A549 (cell line): ENCODE data around the gene HOXD9. TPM values are rescaled to one million over a fixed set of nuclear protein-coding genes. Genes with fewer than 3 reads are reported as not detected.

Experiments
- ATAC-seq, 2 experiments: fragments of 200-7000 bp in 1 of 2; fragments of >200 bp in 1 of 2; cut with Nextera tagmentation in 1 of 2; cut with Tn5 transposase in 1 of 2; 3 replicates each; pipeline versions ENCODE4 v1.8.0 to v1.9.1; 2018 to 2020; ENCODE audit warnings: mild to moderate bottlenecking in 1 of 2, moderate library complexity in 1 of 2
- CTCF ChIA-PET: fragments of 300-600 bp; sonication (Branson Sonifier 250); formaldehyde crosslinking; extraction: SDS; loops from one replicate; lab custom pipeline; 2021; ENCODE audit warnings: antibody characterized with exemption, inconsistent platforms; lab: Yijun Ruan, JAX
- POLR2A ChIA-PET: fragments of 350-600 bp; formaldehyde crosslinking; extraction: SDS; loops from one replicate; lab custom pipeline; 2021; ENCODE audit warnings: antibody characterized with exemption, inconsistent platforms; lab: Yijun Ruan, JAX
- DNase-seq, 2 experiments: peaks; one replicate each; pipeline versions ENCODE4 v3.0.0 to v3.0.0-alpha.2; 2011 to 2016; ENCODE audit warnings: low read depth in 1 of 2, low spot score in 1 of 2
- FAIRE-seq: peaks from 2 replicates; lab custom pipeline; 2011; peaks lifted over from hg19 to GRCh38; lab: Jason Lieb, UNC
- H3K27ac ChIP-seq, 2 experiments: fragments of >200 bp; sonication (Bioruptor Twin); formaldehyde crosslinking; 3 replicates each; pipeline ENCODE4 v1.5.1; 2016 to 2017
- H3K4me1 ChIP-seq: fragments of >200 bp; sonication (Bioruptor Twin); formaldehyde crosslinking; 3 replicates; pipeline ENCODE4 v1.6.1; 2016
- H3K4me2 ChIP-seq: fragments of >200 bp; sonication (Bioruptor Twin); formaldehyde crosslinking; 3 replicates; pipeline ENCODE4 v1.6.1; 2016
- H3K4me3 ChIP-seq: fragments of >200 bp; sonication (Bioruptor Twin); formaldehyde crosslinking; 3 replicates; pipeline ENCODE4 v1.5.1; 2016
- H3K9me3 ChIP-seq: fragments of >200 bp; sonication (Bioruptor Twin); formaldehyde crosslinking; 3 replicates; pipeline ENCODE4 v1.6.1; 2016
- BHLHE40 ChIP-seq: IDR thresholded peaks from 2 replicates; pipeline ENCODE4 v1.6.1; 2012; ENCODE audit warnings: low read depth, low read length, inconsistent platforms
- CBX2 ChIP-seq: fragments of 200-600 bp; sonication (generic); IDR thresholded peaks from 2 replicates; pipeline ENCODE4 v1.6.1; 2016; ENCODE audit warnings: low read depth, mild to moderate bottlenecking, borderline replicate concordance
- CBX8 ChIP-seq: fragments of 200-600 bp; sonication (generic); IDR thresholded peaks from 2 replicates; pipeline ENCODE4 v1.6.1; 2016
- CHD2 ChIP-seq: fragments of 150-350 bp; IDR thresholded peaks from 2 replicates; pipeline ENCODE4 v1.6.1; 2014; ENCODE audit warnings: low read length; ENCODE audit not compliant: partially characterized antibody
- CHD4 ChIP-seq: fragments of 200-600 bp; sonication (generic); IDR thresholded peaks from 2 replicates; pipeline ENCODE4 v1.6.1; 2016; ENCODE audit warnings: antibody characterized with exemption, mild to moderate bottlenecking, borderline replicate concordance
- EHMT2 ChIP-seq: fragments of 200-600 bp; sonication (generic); IDR thresholded peaks from 2 replicates; pipeline ENCODE4 v1.6.1; 2016; ENCODE audit warnings: antibody characterized with exemption, low read depth, mild to moderate bottlenecking, moderate library complexity
- EP300 ChIP-seq, 2 experiments: fragments of >200 bp; sonication (Bioruptor Twin); formaldehyde crosslinking; IDR thresholded peaks; 2 replicates in 1 of 2; 3 replicates in 1 of 2; pipeline ENCODE4 v1.6.1; 2016 to 2017
- ESRRA ChIP-seq: fragments of 150-350 bp; IDR thresholded peaks from 2 replicates; pipeline ENCODE4 v1.6.1; 2014; ENCODE audit warnings: mild to moderate bottlenecking, low read length, borderline replicate concordance
- FOSB ChIP-seq: fragments of 250-450 bp; sonication (Bioruptor Pico); IDR thresholded peaks from 2 replicates; pipeline ENCODE4 v1.5.0; 2020; ENCODE audit warnings: mild to moderate bottlenecking, moderate library complexity
- HDAC2 ChIP-seq: fragments of 200-600 bp; sonication (generic); IDR thresholded peaks from 2 replicates; pipeline ENCODE4 v1.6.1; 2016
- HOXB13 ChIP-seq: fragments of 250-450 bp; sonication (Bioruptor Pico); IDR thresholded peaks from 2 replicates; pipeline ENCODE4 v1.5.0; 2020; ENCODE audit warnings: low read depth, mild to moderate bottlenecking, moderate library complexity
- MAFK ChIP-seq: fragments of 450-650 bp; IDR thresholded peaks from 2 replicates; pipeline ENCODE4 v1.6.1; 2014; ENCODE audit not compliant: partially characterized antibody
- MYC ChIP-seq: IDR thresholded peaks from 2 replicates; pipeline ENCODE4 v1.6.1; 2012; ENCODE audit warnings: mild to moderate bottlenecking, inconsistent platforms, low read length, improper control_type of control experiment, borderline replicate concordance
- PHF8 ChIP-seq: fragments of 200-600 bp; sonication (generic); IDR thresholded peaks from 2 replicates; pipeline ENCODE4 v1.6.1; 2016; ENCODE audit warnings: low read depth, mild to moderate bottlenecking, antibody characterized with exemption, moderate library complexity, borderline replicate concordance
- POLR2A ChIP-seq: IDR thresholded peaks from 2 replicates; pipeline ENCODE4 v1.6.1; 2012; ENCODE audit warnings: mild to moderate bottlenecking, low read length
- RAD21 ChIP-seq, 2 experiments: fragments of >200 bp in 1 of 2; sonication (Bioruptor Twin) in 1 of 2; formaldehyde crosslinking in 1 of 2; IDR thresholded peaks in 1 of 2; conservative IDR thresholded peaks in 1 of 2; 2 replicates in 1 of 2; 3 replicates in 1 of 2; pipeline ENCODE4 v1.6.1; 2012 to 2018; ENCODE audit warnings: inconsistent platforms in 1 of 2
- RCOR1 ChIP-seq: fragments of 150-350 bp; IDR thresholded peaks from 2 replicates; pipeline ENCODE4 v1.6.1; 2014; ENCODE audit warnings: antibody characterized with exemption, low read length, low read depth
- RFX5 ChIP-seq: fragments of 450-650 bp; IDR thresholded peaks from 2 replicates; pipeline ENCODE4 v1.7.1; 2014; ENCODE audit warnings: antibody characterized with exemption, mild to moderate bottlenecking, moderate library complexity
- TFCP2L1 ChIP-seq: fragments of 250-450 bp; sonication (Bioruptor Pico); IDR thresholded peaks from 2 replicates; pipeline ENCODE4 v1.5.0; 2021; ENCODE audit warnings: mild to moderate bottlenecking
- TP53 ChIP-seq: fragments of 250-450 bp; sonication (Bioruptor Pico); IDR thresholded peaks from 2 replicates; pipeline ENCODE4 v1.5.0; 2021; ENCODE audit warnings: mild to moderate bottlenecking, moderate library complexity
- ZC3H11A ChIP-seq: fragments of 450-650 bp; IDR thresholded peaks from 2 replicates; pipeline ENCODE4 v1.6.1; 2014; ENCODE audit warnings: antibody characterized with exemption, mild to moderate bottlenecking
- ZFP36 ChIP-seq: fragments of 450-650 bp; IDR thresholded peaks from 2 replicates; pipeline ENCODE4 v1.6.1; 2014; ENCODE audit warnings: borderline replicate concordance; ENCODE audit not compliant: partially characterized antibody
- ZNF302 ChIP-seq: fragments of 250-450 bp; sonication (Bioruptor Pico); IDR thresholded peaks from 2 replicates; pipeline ENCODE4 v1.9.0; 2021; ENCODE audit warnings: inconsistent platforms, mild to moderate bottlenecking, moderate library complexity
- ZSCAN20 ChIP-seq: fragments of 250-450 bp; sonication (Bioruptor Pico); IDR thresholded peaks from 2 replicates; pipeline ENCODE4 v1.8.0; 2022; ENCODE audit warnings: mild to moderate bottlenecking, moderate library complexity
- WGBS: methylation state at CpG from one replicate; pipeline ENCODE4 v1.1.6; 2017; ENCODE audit errors: missing lambda C conversion rate; 5-methylcytosine and 5-hydroxymethylcytosine counted together
- polyA plus RNA-seq, 4 experiments: library from polyadenylated mRNA; depleted of rRNA in 3 of 4; stranded (reverse); fragments of >200 nt; fragmentation: RNase III in 1 of 4; extraction: RNeasy Plus Mini Kit Qiagen cat#74134 plus additional on column Dnase treatment in 1 of 4; gene quantifications; 2 replicates in 3 of 4; 3 replicates in 1 of 4; pipeline ENCODE4 v1.2.3, GENCODE V29; 2011 to 2017
- TF ChIP-seq, protein P1 (sequence below): fragments of 250-450 bp; sonication (Bioruptor Pico); IDR thresholded peaks from 2 replicates; pipeline ENCODE4 v1.5.0; 2021; ENCODE audit warnings: mild to moderate bottlenecking, moderate library complexity, borderline replicate concordance
- TF ChIP-seq, protein P2 (sequence below): fragments of 150-350 bp; IDR thresholded peaks from 2 replicates; pipeline ENCODE4 v1.6.1; 2014; ENCODE audit warnings: low read depth, mild to moderate bottlenecking, low read length
- TF ChIP-seq, protein P3 (sequence below): fragments of 200-600 bp; sonication (generic); IDR thresholded peaks from 2 replicates; pipeline ENCODE4 v1.6.1; 2016; ENCODE audit warnings: antibody characterized with exemption, mild to moderate bottlenecking, moderate library complexity
- TF ChIP-seq, protein P4 (sequence below): IDR thresholded peaks from 2 replicates; pipeline ENCODE4 v1.6.1; 2012
- TF ChIP-seq, protein P5 (sequence below): IDR thresholded peaks from 2 replicates; pipeline ENCODE4 v1.6.1; 2012
- TF ChIP-seq, protein P6 (sequence below): IDR thresholded peaks from 2 replicates; pipeline ENCODE4 v1.6.1; 2012; ENCODE audit warnings: low read depth, borderline replicate concordance

Gene HOXD9
- polyA plus RNA-seq, 2 of the 4 experiments (the other 2 are of a cell fraction): 0.45 to 1.0 TPM

DNA sequence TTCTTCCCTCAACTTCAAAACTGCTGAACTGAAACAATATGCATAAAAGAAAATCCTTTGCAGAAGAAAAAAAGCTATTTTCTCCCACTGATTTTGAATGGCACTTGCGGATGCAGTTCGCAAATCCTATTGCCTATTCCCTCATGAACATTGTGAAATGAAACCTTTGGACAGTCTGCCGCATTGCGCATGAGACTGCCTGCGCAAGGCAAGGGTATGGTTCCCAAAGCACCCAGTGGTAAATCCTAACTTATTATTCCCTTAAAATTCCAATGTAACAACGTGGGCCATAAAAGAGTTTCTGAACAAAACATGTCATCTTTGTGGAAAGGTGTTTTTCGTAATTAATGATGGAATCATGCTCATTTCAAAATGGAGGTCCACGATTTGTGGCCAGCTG, 15.4 kb downstream of the HOXD9 start:
- Histone ChIP-seq H3K4me3 (no peak overlapping the region), H3K27ac (no peak overlapping the region), H3K9me3 (no peaks in the 10 kb centered on the region), H3K4me1 (peaks cover 7% of the 10 kb centered on the region; the same call in 2 of the 3 replicates), H3K4me2 (no peak overlapping the region; the same call in 2 of the 3 replicates)
- CTCF ChIA-PET: interaction anchor here (1.8 to 11.6 kb wide), 6 partner anchors 12 to 677 kb away, joined by 3 to 216 read pairs (median 114); no protein-coding TSS in a partner anchor
- no peak for TF ChIP-seq ESRRA
- no peak for TF ChIP-seq CHD4
- no peak for TF ChIP-seq ZFP36
- no peak for TF ChIP-seq HOXB13 (CRISPR knock-in tag)
- TF ChIP-seq TP53 (CRISPR knock-in tag): no peak
- TF ChIP-seq EP300 (IDR thresholded peaks at IDR 0.05): no peak
- TF ChIP-seq, protein P1, sequence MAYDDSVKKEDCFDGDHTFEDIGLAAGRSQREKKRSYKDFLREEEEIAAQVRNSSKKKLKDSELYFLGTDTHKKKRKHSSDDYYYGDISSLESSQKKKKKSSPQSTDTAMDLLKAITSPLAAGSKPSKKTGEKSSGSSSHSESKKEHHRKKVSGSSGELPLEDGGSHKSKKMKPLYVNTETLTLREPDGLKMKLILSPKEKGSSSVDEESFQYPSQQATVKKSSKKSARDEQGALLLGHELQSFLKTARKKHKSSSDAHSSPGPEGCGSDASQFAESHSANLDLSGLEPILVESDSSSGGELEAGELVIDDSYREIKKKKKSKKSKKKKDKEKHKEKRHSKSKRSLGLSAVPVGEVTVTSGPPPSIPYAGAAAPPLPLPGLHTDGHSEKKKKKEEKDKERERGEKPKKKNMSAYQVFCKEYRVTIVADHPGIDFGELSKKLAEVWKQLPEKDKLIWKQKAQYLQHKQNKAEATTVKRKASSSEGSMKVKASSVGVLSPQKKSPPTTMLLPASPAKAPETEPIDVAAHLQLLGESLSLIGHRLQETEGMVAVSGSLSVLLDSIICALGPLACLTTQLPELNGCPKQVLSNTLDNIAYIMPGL (CRISPR knock-in tag): no peak
- TF ChIP-seq, protein P2, sequence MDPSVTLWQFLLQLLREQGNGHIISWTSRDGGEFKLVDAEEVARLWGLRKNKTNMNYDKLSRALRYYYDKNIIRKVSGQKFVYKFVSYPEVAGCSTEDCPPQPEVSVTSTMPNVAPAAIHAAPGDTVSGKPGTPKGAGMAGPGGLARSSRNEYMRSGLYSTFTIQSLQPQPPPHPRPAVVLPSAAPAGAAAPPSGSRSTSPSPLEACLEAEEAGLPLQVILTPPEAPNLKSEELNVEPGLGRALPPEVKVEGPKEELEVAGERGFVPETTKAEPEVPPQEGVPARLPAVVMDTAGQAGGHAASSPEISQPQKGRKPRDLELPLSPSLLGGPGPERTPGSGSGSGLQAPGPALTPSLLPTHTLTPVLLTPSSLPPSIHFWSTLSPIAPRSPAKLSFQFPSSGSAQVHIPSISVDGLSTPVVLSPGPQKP: no peak
- TF ChIP-seq PHF8: no peak
- TF ChIP-seq CHD2: no peak
- TF ChIP-seq TFCP2L1 (CRISPR knock-in tag): no peak
- no peak for TF ChIP-seq CBX2
- no peak for TF ChIP-seq RCOR1
- TF ChIP-seq ZSCAN20 (CRISPR knock-in tag): no peak
- no peak for TF ChIP-seq CBX8
- TF ChIP-seq ZC3H11A: no peak
- no peak for TF ChIP-seq EHMT2
- TF ChIP-seq MAFK: no peak
- no peak for TF ChIP-seq FOSB (CRISPR knock-in tag)
- ATAC-seq: no peak
- no peak for FAIRE-seq
- WGBS: 82% methylated on average over 8 of the region's 8 CpGs
- no peak for DNase-seq
- POLR2A ChIA-PET: no interaction called here

DNA sequence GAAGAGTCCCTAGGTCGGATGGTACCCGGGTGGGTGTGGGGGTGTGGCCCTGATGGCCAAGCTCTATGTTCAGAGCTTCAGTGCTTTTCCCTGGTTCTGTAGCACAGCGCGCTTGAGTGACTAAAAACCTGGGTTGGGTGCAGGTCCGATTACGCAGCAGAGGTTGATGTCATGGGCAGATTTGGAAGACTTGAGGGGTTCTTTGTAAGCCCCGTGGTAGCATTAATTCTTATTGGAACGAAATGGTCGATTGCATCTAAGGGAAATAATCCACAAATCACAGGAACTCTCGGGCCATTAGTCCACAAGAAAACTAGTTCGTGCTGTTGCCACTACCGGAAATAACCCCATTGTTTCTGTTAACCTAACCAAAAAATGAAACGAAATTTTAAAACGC, 16.0 kb downstream of the HOXD9 start:
- ATAC-seq: no peak
- H3K4me3 ChIP-seq: no peak overlapping the region
- ChIA-PET CTCF (interaction anchor here (1.8 to 11.6 kb wide), 9 partner anchors 12 to 676 kb away, joined by 3 to 216 read pairs (median 46); partner anchors contain the start of gene HOXD4), POLR2A (no interaction called here)
- no peak for DNase-seq
- WGBS: 69% methylated on average over 14 of the region's 14 CpGs
- H3K27ac ChIP-seq: no peak overlapping the region
- no peaks in the 10 kb centered on the region for H3K9me3 ChIP-seq
- no peak for FAIRE-seq
- peaks cover 7% of the 10 kb centered on the region; the same call in 2 of the 3 replicates for H3K4me1 ChIP-seq
- no peak overlapping the region for H3K4me2 ChIP-seq
- no peak for TF ChIP-seq ZNF302 (CRISPR knock-in tag)
- TF ChIP-seq ESRRA: no peak
- TF ChIP-seq POLR2A: no peak
- no peak for TF ChIP-seq EHMT2
- TF ChIP-seq, protein P3, sequence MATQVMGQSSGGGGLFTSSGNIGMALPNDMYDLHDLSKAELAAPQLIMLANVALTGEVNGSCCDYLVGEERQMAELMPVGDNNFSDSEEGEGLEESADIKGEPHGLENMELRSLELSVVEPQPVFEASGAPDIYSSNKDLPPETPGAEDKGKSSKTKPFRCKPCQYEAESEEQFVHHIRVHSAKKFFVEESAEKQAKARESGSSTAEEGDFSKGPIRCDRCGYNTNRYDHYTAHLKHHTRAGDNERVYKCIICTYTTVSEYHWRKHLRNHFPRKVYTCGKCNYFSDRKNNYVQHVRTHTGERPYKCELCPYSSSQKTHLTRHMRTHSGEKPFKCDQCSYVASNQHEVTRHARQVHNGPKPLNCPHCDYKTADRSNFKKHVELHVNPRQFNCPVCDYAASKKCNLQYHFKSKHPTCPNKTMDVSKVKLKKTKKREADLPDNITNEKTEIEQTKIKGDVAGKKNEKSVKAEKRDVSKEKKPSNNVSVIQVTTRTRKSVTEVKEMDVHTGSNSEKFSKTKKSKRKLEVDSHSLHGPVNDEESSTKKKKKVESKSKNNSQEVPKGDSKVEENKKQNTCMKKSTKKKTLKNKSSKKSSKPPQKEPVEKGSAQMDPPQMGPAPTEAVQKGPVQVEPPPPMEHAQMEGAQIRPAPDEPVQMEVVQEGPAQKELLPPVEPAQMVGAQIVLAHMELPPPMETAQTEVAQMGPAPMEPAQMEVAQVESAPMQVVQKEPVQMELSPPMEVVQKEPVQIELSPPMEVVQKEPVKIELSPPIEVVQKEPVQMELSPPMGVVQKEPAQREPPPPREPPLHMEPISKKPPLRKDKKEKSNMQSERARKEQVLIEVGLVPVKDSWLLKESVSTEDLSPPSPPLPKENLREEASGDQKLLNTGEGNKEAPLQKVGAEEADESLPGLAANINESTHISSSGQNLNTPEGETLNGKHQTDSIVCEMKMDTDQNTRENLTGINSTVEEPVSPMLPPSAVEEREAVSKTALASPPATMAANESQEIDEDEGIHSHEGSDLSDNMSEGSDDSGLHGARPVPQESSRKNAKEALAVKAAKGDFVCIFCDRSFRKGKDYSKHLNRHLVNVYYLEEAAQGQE: no peak
- no peak for TF ChIP-seq TFCP2L1 (CRISPR knock-in tag)
- TF ChIP-seq RFX5: no peak
- no peak for TF ChIP-seq MYC
- no peak for TF ChIP-seq RCOR1
- TF ChIP-seq MAFK: no peak
- no peak for TF ChIP-seq BHLHE40
- TF ChIP-seq, protein P4, sequence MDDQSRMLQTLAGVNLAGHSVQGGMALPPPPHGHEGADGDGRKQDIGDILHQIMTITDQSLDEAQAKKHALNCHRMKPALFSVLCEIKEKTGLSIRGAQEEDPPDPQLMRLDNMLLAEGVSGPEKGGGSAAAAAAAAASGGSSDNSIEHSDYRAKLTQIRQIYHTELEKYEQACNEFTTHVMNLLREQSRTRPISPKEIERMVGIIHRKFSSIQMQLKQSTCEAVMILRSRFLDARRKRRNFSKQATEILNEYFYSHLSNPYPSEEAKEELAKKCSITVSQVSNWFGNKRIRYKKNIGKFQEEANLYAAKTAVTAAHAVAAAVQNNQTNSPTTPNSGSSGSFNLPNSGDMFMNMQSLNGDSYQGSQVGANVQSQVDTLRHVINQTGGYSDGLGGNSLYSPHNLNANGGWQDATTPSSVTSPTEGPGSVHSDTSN: no peak
- TF ChIP-seq RAD21 (conservative IDR thresholded peaks at IDR 0.05 in 1 of 2, IDR thresholded peaks at IDR 0.05 in 1 of 2): no peak
- TF ChIP-seq, protein P5, sequence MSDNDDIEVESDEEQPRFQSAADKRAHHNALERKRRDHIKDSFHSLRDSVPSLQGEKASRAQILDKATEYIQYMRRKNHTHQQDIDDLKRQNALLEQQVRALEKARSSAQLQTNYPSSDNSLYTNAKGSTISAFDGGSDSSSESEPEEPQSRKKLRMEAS: no peak
- no peak for TF ChIP-seq ZFP36
- TF ChIP-seq, protein P6, sequence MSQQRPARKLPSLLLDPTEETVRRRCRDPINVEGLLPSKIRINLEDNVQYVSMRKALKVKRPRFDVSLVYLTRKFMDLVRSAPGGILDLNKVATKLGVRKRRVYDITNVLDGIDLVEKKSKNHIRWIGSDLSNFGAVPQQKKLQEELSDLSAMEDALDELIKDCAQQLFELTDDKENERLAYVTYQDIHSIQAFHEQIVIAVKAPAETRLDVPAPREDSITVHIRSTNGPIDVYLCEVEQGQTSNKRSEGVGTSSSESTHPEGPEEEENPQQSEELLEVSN: no peak
- no peak for TF ChIP-seq CBX8
- TF ChIP-seq HDAC2: no peak
